ENCODE data around the gene AAR2. TPM values are rescaled to one million over a fixed set of nuclear protein-coding genes. Genes with fewer than 3 reads are reported as not detected.

The AAR2 gene
- total RNA-seq, 1 donor from 2014 or later: 32.8 TPM

GRCh38 chr20:36267605-36268381 lies 31.5 kb downstream of the AAR2 start:
- no peak overlapping the region for H3K27ac Mint-ChIP-seq (ENCODE audit: unreplicated experiment)
- H3K9me3 Mint-ChIP-seq (ENCODE audit: unreplicated experiment): no peaks in the 10 kb centered on the region
- H3K4me3 Mint-ChIP-seq (ENCODE audit: unreplicated experiment): no peak overlapping the region
- no peak for DNase-seq (ENCODE audit: extremely low spot score, unreplicated experiment)
- TF ChIP-seq, protein P1, sequence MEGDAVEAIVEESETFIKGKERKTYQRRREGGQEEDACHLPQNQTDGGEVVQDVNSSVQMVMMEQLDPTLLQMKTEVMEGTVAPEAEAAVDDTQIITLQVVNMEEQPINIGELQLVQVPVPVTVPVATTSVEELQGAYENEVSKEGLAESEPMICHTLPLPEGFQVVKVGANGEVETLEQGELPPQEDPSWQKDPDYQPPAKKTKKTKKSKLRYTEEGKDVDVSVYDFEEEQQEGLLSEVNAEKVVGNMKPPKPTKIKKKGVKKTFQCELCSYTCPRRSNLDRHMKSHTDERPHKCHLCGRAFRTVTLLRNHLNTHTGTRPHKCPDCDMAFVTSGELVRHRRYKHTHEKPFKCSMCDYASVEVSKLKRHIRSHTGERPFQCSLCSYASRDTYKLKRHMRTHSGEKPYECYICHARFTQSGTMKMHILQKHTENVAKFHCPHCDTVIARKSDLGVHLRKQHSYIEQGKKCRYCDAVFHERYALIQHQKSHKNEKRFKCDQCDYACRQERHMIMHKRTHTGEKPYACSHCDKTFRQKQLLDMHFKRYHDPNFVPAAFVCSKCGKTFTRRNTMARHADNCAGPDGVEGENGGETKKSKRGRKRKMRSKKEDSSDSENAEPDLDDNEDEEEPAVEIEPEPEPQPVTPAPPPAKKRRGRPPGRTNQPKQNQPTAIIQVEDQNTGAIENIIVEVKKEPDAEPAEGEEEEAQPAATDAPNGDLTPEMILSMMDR (IDR thresholded peaks at IDR 0.05): no peak
- no peaks in the 10 kb centered on the region for H3K36me3 Mint-ChIP-seq (ENCODE audit: unreplicated experiment)
- H3K4me1 Mint-ChIP-seq (ENCODE audit: unreplicated experiment): no peaks in the 10 kb centered on the region
- H3K27me3 Mint-ChIP-seq (ENCODE audit: unreplicated experiment): peaks cover 7% of the 10 kb centered on the region

DNA sequence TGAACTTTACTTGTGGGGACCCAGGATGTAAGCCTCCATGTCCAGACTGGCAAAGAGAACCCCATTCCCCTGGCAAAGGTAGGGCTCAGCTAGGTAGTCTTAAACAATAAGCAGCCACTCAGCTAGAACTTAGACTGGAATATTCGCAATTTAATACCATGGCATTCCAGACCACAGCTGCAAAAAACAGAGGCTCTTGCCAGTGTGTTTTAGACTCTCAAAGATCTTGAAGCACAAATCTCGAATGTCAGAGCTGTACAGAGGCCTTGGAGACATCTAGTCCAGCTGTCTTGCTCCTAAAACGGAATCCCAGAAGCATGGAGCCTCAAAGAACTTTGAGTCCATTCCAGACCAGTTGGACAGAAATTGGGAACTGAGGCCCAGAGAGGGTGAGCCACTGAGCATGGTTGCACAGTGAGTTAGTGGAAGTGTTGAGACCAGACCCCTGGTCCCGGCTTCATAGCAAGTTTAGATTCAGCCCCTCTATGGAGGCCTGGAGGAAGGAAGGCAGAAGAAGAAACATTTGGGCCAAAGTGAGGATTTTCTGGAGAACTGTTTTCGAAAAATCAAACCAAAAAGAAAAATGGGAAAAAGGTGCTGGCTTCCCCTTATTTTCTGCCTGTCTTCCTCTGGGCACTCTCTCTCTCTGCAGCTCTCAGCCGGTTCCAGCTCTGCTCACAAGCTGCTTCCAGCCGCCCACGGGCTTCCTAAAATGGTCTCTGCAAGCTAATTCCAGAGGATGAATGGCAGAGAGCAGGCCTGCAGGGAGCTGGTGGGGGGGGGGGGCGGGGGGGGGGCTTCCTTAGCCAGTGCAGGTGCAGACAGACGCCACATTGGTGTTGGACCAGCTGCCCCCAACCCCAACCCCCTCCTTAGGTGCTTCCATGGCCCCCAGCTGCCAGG lies 32.4 kb downstream of the AAR2 start:
- DNase-seq (ENCODE audit: extremely low spot score, unreplicated experiment): peak; percentile 59

DNA sequence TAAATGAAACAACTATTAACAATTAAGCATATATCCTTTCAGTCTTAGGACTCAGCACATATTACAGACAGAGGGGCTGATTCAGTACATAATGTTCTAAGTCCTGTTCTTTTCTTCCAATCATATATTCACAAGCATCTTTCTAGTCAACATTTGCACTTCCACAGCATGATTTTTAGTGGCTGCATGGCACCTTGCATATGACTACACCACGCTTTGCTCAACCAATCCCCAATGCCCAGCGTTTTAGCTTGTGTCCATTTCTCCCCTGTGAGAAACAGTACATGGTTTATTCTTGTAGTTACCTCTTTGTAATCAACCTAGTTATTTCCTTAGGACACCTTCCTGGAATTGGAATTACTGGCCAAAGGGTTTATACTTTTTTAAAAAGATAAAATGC lies 33.2 kb downstream of the AAR2 start:
- H3K27ac Mint-ChIP-seq (ENCODE audit: unreplicated experiment): no peak overlapping the region

More for the DNA sequence above, 32.4 kb downstream of the AAR2 start:
- Mint-ChIP-seq H3K9me3 (ENCODE audit: unreplicated experiment) (no peaks in the 10 kb centered on the region), H3K27ac (ENCODE audit: unreplicated experiment) (no peak overlapping the region), H3K4me1 (ENCODE audit: unreplicated experiment) (no peaks in the 10 kb centered on the region), H3K36me3 (ENCODE audit: unreplicated experiment) (no peaks in the 10 kb centered on the region), H3K4me3 (ENCODE audit: unreplicated experiment) (no peak overlapping the region), H3K27me3 (ENCODE audit: unreplicated experiment) (peaks cover 10% of the 10 kb centered on the region)
- TF ChIP-seq, protein P1 (IDR thresholded peaks at IDR 0.05): no peak

DNA sequence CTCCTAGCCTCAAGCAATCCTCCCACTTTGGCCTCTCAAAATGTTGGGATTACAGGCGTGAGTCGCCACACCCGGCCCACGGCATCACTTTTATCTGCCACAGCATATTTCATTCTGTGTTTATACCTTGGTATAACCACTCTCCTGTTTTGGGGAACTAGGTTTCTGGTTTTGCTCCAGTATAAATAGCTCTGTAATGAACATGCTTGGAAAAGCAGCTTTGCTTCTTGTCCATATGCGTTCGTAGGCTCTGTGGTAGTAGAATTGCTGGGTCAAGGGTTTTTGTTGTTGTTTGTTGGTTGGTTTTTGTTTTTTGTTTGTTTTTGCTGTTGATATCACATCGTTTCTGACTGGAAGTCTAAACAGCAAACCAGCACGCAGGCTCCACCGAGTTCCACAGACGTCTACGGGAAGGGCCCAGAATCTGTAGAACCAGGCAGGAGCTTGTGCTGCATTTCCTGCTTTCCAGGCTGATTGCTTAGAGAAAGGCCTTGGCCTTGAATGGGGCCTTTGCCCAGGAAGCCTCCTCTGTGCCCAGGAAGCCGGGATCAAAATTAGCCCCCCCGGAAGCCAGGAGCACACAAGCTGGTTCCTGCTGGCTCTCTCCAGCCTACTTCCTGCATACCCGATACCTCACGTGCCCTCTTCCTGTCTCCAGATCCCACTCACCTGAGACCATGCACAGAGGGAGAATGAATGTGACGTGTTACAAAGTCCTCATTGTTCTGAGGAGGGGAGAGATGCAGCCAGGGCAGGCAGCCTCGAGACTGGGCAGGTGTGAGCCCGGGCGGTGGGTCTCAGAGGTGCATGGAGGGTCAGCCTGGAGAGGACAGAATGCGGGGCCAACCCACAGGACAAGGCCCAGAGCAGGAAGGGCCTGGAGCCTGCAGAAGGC lies 34.7 kb downstream of the AAR2 start:
- DNase-seq (ENCODE audit: extremely low spot score, unreplicated experiment): peak; percentile 83
- no peak overlapping the region for H3K4me3 Mint-ChIP-seq (ENCODE audit: unreplicated experiment)
- no peaks in the 10 kb centered on the region for H3K9me3 Mint-ChIP-seq (ENCODE audit: unreplicated experiment)
- no peaks in the 10 kb centered on the region for H3K36me3 Mint-ChIP-seq (ENCODE audit: unreplicated experiment)
- H3K27me3 Mint-ChIP-seq (ENCODE audit: unreplicated experiment): peaks cover 9% of the 10 kb centered on the region
- H3K27ac Mint-ChIP-seq (ENCODE audit: unreplicated experiment): no peak overlapping the region
- no peaks in the 10 kb centered on the region for H3K4me1 Mint-ChIP-seq (ENCODE audit: unreplicated experiment)
- TF ChIP-seq, protein P1 (IDR thresholded peaks at IDR 0.05): no peak

More for the DNA sequence above, 33.2 kb downstream of the AAR2 start:
- Mint-ChIP-seq H3K27me3 (ENCODE audit: unreplicated experiment) (peaks cover 4% of the 10 kb centered on the region), H3K36me3 (ENCODE audit: unreplicated experiment) (no peaks in the 10 kb centered on the region), H3K4me1 (ENCODE audit: unreplicated experiment) (no peaks in the 10 kb centered on the region), H3K4me3 (ENCODE audit: unreplicated experiment) (no peak overlapping the region), H3K9me3 (ENCODE audit: unreplicated experiment) (no peaks in the 10 kb centered on the region)
- DNase-seq (ENCODE audit: extremely low spot score, unreplicated experiment): no peak
- TF ChIP-seq, protein P1 (IDR thresholded peaks at IDR 0.05): no peak

All from osteocyte (in vitro differentiated cells).